HepG2 (cell line): Measurements from ENCODE around the gene SNRPD3. TPM values are rescaled to one million over a fixed set of nuclear protein-coding genes. Genes with fewer than 3 reads are reported as not detected.
A peak's percentile ranks its signal among the peaks of the same experiment; 100 is the strongest.

Source experiments
- CEBPG ChIP-seq: IDR thresholded peaks from 2 replicates; pipeline ENCODE4 v1.6.1; 2016
- FOXA3 ChIP-seq: IDR thresholded peaks from 2 replicates; pipeline ENCODE4 v1.6.1; 2016; ENCODE audit warnings: missing genetic modification reagents, missing compliant biosample characterization
- GTF3A ChIP-seq: sonication (generic); formaldehyde crosslinking; conservative IDR thresholded peaks from 2 replicates; pipeline ENCODE4 v1.4.0; 2020; ENCODE audit warnings: mild to moderate bottlenecking, missing genetic modification reagents
- HNF4A ChIP-seq: sonication (generic); formaldehyde crosslinking; IDR thresholded peaks from 2 replicates; pipeline ENCODE4 v1.4.0; 2020; ENCODE audit warnings: missing genetic modification reagents
- IRF2 ChIP-seq: IDR thresholded peaks from 2 replicates; pipeline ENCODE4 v1.6.1; 2018; ENCODE audit warnings: missing genetic modification reagents, missing compliant biosample characterization
- KAT8 ChIP-seq: IDR thresholded peaks from 2 replicates; pipeline ENCODE4 v1.6.1; 2016; ENCODE audit warnings: missing genetic modification reagents, missing compliant biosample characterization
- KDM2A ChIP-seq: sonication (generic); formaldehyde crosslinking; IDR thresholded peaks from 2 replicates; pipeline ENCODE4 v1.4.0; 2020; ENCODE audit warnings: low read depth, missing genetic modification reagents, borderline replicate concordance
- LCORL ChIP-seq, 2 experiments: fragments of 450-650 bp in 1 of 2; sonication (generic) in 1 of 2; formaldehyde crosslinking in 1 of 2; IDR thresholded peaks; 2 replicates each; pipeline versions ENCODE4 v1.5.0 to v1.6.1; 2017 to 2020; ENCODE audit warnings: antibody characterized with exemption in 1 of 2, missing genetic modification reagents in 1 of 2
- MIER2 ChIP-seq: IDR thresholded peaks from 2 replicates; pipeline ENCODE4 v1.6.1; 2016; ENCODE audit warnings: missing biosample characterization, missing genetic modification reagents
- SMARCE1 ChIP-seq: fragments of 450-650 bp; IDR thresholded peaks from 2 replicates; pipeline ENCODE4 v1.6.1; 2017; ENCODE audit warnings: borderline replicate concordance
- XRCC5 ChIP-seq: fragments of 200-400 bp; formaldehyde crosslinking; optimal IDR thresholded peaks from 2 replicates; pipeline ENCODE3; 2017; ENCODE audit warnings: mild to moderate bottlenecking, low read length
- YEATS2 ChIP-seq: sonication (generic); formaldehyde crosslinking; IDR thresholded peaks from 2 replicates; pipeline ENCODE4 v1.4.0; 2020; ENCODE audit warnings: missing genetic modification reagents, borderline replicate concordance
- ZBTB38 ChIP-seq: sonication (generic); formaldehyde crosslinking; IDR thresholded peaks from 2 replicates; pipeline ENCODE4 v1.5.1; 2020; ENCODE audit warnings: mild to moderate bottlenecking, missing genetic modification reagents
- ZMYM2 ChIP-seq: sonication (generic); formaldehyde crosslinking; IDR thresholded peaks from 2 replicates; pipeline ENCODE4 v1.8.0; 2022; ENCODE audit warnings: mild to moderate bottlenecking, missing genetic modification reagents
- ZNF501 ChIP-seq: sonication (generic); formaldehyde crosslinking; IDR thresholded peaks from 2 replicates; pipeline ENCODE4 v1.5.1; 2020; ENCODE audit warnings: mild to moderate bottlenecking, moderate library complexity, missing genetic modification reagents
- ZSCAN30 ChIP-seq: sonication (generic); formaldehyde crosslinking; IDR thresholded peaks from 2 replicates; pipeline ENCODE4 v1.5.0; 2020; ENCODE audit warnings: mild to moderate bottlenecking, missing genetic modification reagents
- polyA plus RNA-seq, 8 experiments: library from polyadenylated mRNA; depleted of rRNA in 3 of 8; stranded (reverse) in 7 of 8; unstranded in 1 of 8; fragments of >200 nt; fragmentation: Illumina TruSeq in 4 of 8; extraction: Trizol in 4 of 8; gene quantifications; 2 replicates each; pipeline versions ENCODE4 v1.2.1 to v1.2.3, GENCODE V29; 2011 to 2016; ENCODE audit warnings: low read depth in 4 of 8, missing spikeins in 1 of 8, mixed read lengths in 1 of 8; ENCODE audit not compliant: insufficient read depth in 1 of 8
- total RNA-seq, 5 experiments: library from RNA; depleted of rRNA; stranded (reverse); fragments of >200 nt; fragmentation: Illumina TruSeq; extraction: Trizol; gene quantifications; 2 replicates each; pipeline ENCODE4 v1.2.3, GENCODE V29; 2016; ENCODE audit warnings: low read depth in 1 of 5
- TF ChIP-seq, protein P1 (sequence below): sonication (generic); formaldehyde crosslinking; IDR thresholded peaks from 2 replicates; pipeline ENCODE4 v1.5.0; 2020; ENCODE audit warnings: mild to moderate bottlenecking, missing genetic modification reagents, borderline replicate concordance
- TF ChIP-seq, protein P2 (sequence below): sonication (generic); formaldehyde crosslinking; IDR thresholded peaks from 2 replicates; pipeline ENCODE4 v1.4.0; 2020; ENCODE audit warnings: missing genetic modification reagents
- TF ChIP-seq, protein P3 (sequence below): sonication (generic); formaldehyde crosslinking; IDR thresholded peaks from 2 replicates; pipeline ENCODE4 v1.5.1; 2020; ENCODE audit warnings: mild to moderate bottlenecking, missing genetic modification reagents, borderline replicate concordance

The SNRPD3 gene
- total and polyA plus RNA-seq, 2 of the 13 experiments (the other 11 are each of a cell fraction or from before 2014, with no cell fraction given): 110 to 209 TPM

DNA sequence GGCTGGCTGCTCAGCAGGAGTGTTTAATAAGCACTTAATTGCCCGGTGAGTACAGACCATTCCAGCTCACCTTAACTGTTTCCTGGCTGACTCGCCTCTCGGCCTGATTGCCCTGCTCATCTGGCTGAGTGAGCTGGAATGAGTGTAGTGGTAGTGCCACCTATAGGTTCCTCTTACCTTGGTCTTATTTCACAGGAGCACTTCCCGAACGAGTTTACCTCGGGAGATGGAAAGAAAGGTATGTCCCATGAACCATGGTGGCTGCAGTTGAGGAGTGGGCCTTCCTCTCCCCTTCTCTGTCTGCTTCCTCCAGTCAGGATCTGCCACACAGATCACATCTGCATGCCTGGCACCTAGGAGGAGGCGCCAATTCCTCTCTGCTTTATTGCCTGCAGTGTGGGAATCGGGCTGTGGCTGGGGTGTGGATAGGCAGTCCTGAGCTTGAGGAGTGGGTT is 34.0 kb upstream of the SNRPD3 start (continued):
- TF ChIP-seq, protein P1, sequence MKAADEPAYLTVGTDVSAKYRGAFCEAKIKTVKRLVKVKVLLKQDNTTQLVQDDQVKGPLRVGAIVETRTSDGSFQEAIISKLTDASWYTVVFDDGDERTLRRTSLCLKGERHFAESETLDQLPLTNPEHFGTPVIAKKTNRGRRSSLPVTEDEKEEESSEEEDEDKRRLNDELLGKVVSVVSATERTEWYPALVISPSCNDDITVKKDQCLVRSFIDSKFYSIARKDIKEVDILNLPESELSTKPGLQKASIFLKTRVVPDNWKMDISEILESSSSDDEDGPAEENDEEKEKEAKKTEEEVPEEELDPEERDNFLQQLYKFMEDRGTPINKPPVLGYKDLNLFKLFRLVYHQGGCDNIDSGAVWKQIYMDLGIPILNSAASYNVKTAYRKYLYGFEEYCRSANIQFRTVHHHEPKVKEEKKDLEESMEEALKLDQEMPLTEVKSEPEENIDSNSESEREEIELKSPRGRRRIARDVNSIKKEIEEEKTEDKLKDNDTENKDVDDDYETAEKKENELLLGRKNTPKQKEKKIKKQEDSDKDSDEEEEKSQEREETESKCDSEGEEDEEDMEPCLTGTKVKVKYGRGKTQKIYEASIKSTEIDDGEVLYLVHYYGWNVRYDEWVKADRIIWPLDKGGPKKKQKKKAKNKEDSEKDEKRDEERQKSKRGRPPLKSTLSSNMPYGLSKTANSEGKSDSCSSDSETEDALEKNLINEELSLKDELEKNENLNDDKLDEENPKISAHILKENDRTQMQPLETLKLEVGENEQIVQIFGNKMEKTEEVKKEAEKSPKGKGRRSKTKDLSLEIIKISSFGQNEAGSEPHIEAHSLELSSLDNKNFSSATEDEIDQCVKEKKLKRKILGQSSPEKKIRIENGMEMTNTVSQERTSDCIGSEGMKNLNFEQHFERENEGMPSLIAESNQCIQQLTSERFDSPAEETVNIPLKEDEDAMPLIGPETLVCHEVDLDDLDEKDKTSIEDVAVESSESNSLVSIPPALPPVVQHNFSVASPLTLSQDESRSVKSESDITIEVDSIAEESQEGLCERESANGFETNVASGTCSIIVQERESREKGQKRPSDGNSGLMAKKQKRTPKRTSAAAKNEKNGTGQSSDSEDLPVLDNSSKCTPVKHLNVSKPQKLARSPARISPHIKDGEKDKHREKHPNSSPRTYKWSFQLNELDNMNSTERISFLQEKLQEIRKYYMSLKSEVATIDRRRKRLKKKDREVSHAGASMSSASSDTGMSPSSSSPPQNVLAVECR (CRISPR knock-in tag): peak; percentile 39; the same call in 1 of the 2 replicates
- 0 out of 2 replicates have a peak, but pooled peaks have one; percentile 15 for TF ChIP-seq ZBTB38 (CRISPR knock-in tag)
- peak; percentile 17; the same call in 1 of the 2 replicates for TF ChIP-seq CEBPG (CRISPR knock-in tag)
- TF ChIP-seq KAT8 (CRISPR knock-in tag): 0 out of 2 replicates have a peak, but pooled peaks have one; percentile 23
- peak; percentile 78 for TF ChIP-seq KDM2A (CRISPR knock-in tag)
- TF ChIP-seq FOXA3 (CRISPR knock-in tag): peak; percentile 55; the same call in 1 of the 2 replicates
- TF ChIP-seq XRCC5: peak; percentile 80
- TF ChIP-seq ZSCAN30 (CRISPR knock-in tag): peak; percentile 28; the same call in 1 of the 2 replicates
- TF ChIP-seq MIER2: peak; percentile 68
- no peak for TF ChIP-seq SMARCE1
- TF ChIP-seq IRF2 (CRISPR knock-in tag): peak; percentile 24; the same call in 1 of the 2 replicates
- TF ChIP-seq, protein P2, sequence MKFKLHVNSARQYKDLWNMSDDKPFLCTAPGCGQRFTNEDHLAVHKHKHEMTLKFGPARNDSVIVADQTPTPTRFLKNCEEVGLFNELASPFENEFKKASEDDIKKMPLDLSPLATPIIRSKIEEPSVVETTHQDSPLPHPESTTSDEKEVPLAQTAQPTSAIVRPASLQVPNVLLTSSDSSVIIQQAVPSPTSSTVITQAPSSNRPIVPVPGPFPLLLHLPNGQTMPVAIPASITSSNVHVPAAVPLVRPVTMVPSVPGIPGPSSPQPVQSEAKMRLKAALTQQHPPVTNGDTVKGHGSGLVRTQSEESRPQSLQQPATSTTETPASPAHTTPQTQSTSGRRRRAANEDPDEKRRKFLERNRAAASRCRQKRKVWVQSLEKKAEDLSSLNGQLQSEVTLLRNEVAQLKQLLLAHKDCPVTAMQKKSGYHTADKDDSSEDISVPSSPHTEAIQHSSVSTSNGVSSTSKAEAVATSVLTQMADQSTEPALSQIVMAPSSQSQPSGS (CRISPR knock-in tag): 0 out of 2 replicates have a peak, but pooled peaks have one; percentile 22
- no peak for TF ChIP-seq ZMYM2 (CRISPR knock-in tag)
- TF ChIP-seq ZNF501 (CRISPR knock-in tag): peak; percentile 58; the same call in 1 of the 2 replicates
- TF ChIP-seq GTF3A (CRISPR knock-in tag): 0 out of 2 replicates have a peak, but pooled peaks have one; percentile 68
- no peak for TF ChIP-seq LCORL (IDR thresholded peaks at IDR 0.05)
- peak; percentile 86 for TF ChIP-seq LCORL (CRISPR knock-in tag; IDR thresholded peaks at IDR 0.05)
- 0 out of 2 replicates have a peak, but pooled peaks have one; percentile 29 for TF ChIP-seq YEATS2
- TF ChIP-seq HNF4A (CRISPR knock-in tag): peak; percentile 51; the same call in 1 of the 2 replicates
- TF ChIP-seq, protein P3, sequence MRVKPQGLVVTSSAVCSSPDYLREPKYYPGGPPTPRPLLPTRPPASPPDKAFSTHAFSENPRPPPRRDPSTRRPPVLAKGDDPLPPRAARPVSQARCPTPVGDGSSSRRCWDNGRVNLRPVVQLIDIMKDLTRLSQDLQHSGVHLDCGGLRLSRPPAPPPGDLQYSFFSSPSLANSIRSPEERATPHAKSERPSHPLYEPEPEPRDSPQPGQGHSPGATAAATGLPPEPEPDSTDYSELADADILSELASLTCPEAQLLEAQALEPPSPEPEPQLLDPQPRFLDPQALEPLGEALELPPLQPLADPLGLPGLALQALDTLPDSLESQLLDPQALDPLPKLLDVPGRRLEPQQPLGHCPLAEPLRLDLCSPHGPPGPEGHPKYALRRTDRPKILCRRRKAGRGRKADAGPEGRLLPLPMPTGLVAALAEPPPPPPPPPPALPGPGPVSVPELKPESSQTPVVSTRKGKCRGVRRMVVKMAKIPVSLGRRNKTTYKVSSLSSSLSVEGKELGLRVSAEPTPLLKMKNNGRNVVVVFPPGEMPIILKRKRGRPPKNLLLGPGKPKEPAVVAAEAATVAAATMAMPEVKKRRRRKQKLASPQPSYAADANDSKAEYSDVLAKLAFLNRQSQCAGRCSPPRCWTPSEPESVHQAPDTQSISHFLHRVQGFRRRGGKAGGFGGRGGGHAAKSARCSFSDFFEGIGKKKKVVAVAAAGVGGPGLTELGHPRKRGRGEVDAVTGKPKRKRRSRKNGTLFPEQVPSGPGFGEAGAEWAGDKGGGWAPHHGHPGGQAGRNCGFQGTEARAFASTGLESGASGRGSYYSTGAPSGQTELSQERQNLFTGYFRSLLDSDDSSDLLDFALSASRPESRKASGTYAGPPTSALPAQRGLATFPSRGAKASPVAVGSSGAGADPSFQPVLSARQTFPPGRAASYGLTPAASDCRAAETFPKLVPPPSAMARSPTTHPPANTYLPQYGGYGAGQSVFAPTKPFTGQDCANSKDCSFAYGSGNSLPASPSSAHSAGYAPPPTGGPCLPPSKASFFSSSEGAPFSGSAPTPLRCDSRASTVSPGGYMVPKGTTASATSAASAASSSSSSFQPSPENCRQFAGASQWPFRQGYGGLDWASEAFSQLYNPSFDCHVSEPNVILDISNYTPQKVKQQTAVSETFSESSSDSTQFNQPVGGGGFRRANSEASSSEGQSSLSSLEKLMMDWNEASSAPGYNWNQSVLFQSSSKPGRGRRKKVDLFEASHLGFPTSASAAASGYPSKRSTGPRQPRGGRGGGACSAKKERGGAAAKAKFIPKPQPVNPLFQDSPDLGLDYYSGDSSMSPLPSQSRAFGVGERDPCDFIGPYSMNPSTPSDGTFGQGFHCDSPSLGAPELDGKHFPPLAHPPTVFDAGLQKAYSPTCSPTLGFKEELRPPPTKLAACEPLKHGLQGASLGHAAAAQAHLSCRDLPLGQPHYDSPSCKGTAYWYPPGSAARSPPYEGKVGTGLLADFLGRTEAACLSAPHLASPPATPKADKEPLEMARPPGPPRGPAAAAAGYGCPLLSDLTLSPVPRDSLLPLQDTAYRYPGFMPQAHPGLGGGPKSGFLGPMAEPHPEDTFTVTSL: no peak
